Vagina (tissue), 2 donors: ENCODE measurements around the gene TBX18. TPM values are rescaled to one million over a fixed set of nuclear protein-coding genes. Genes with fewer than 3 reads are reported as not detected.

Source experiments
- DNase-seq, 2 donors: peaks; one replicate each; pipeline ENCODE4 v3.0.0-alpha.2; 2017; ENCODE audit errors: extremely low spot score in 2 of 2
- H3K27ac ChIP-seq: fragments of 200-600 bp; sonication (generic); one replicate; pipeline ENCODE4 v1.5.1; 2019
- H3K27me3 ChIP-seq: fragments of 200-600 bp; sonication (generic); one replicate; pipeline ENCODE4 v1.5.1; 2019
- H3K36me3 ChIP-seq, 2 donors: fragments of 200-600 bp; sonication (generic); one replicate each; pipeline ENCODE4 v1.5.1; 2017 to 2019
- H3K4me1 ChIP-seq: fragments of 200-600 bp; sonication (generic); one replicate; pipeline ENCODE4 v1.5.1; 2019
- H3K4me3 ChIP-seq, 2 donors: fragments of 200-600 bp; sonication (generic); 1 replicate in 1 of 2; 2 replicates in 1 of 2; pipeline ENCODE4 v1.5.1; 2016 to 2019
- H3K9me3 ChIP-seq: fragments of 200-600 bp; sonication (generic); one replicate; pipeline ENCODE4 v1.5.1; 2019
- POLR2A ChIP-seq, 2 donors: fragments of 450-650 bp; IDR thresholded peaks; one replicate each; pipeline ENCODE4 v1.6.1; 2017; ENCODE audit warnings: antibody characterized with exemption in 2 of 2, mild to moderate bottlenecking in 2 of 2, moderate library complexity in 2 of 2
- POLR2AphosphoS5 ChIP-seq, 2 donors: sonication (generic); formaldehyde crosslinking; IDR thresholded peaks; one replicate each; pipeline ENCODE4 v1.9.0; 2017; ENCODE audit warnings: antibody characterized with exemption in 2 of 2, mild to moderate bottlenecking in 2 of 2, low read depth in 1 of 2; ENCODE audit not compliant: insufficient read depth in 1 of 2
- intact Hi-C: fragments of 100-400 bp; cut with DNase I; formaldehyde crosslinking; loops from one replicate; pipeline ENCODE4 v1.15.1; 2023
- total RNA-seq: library from RNA; depleted of rRNA; stranded (reverse); fragments of >200 nt; gene quantifications from one replicate; pipeline ENCODE4 v1.2.3, GENCODE V29; 2016
- TF ChIP-seq, protein P1 (sequence below), 3 experiments: fragments of 450-650 bp in 2 of 3; fragments of 200-600 bp in 1 of 3; sonication (generic) in 1 of 3; IDR thresholded peaks; one replicate each; pipeline ENCODE4 v1.5.1; 2017 to 2019; ENCODE audit warnings: antibody characterized with exemption in 3 of 3, mild to moderate bottlenecking in 2 of 3, moderate library complexity in 2 of 3

Gene TBX18
- total RNA-seq, 1 donor from 2014 or later = 9.8 TPM

DNA sequence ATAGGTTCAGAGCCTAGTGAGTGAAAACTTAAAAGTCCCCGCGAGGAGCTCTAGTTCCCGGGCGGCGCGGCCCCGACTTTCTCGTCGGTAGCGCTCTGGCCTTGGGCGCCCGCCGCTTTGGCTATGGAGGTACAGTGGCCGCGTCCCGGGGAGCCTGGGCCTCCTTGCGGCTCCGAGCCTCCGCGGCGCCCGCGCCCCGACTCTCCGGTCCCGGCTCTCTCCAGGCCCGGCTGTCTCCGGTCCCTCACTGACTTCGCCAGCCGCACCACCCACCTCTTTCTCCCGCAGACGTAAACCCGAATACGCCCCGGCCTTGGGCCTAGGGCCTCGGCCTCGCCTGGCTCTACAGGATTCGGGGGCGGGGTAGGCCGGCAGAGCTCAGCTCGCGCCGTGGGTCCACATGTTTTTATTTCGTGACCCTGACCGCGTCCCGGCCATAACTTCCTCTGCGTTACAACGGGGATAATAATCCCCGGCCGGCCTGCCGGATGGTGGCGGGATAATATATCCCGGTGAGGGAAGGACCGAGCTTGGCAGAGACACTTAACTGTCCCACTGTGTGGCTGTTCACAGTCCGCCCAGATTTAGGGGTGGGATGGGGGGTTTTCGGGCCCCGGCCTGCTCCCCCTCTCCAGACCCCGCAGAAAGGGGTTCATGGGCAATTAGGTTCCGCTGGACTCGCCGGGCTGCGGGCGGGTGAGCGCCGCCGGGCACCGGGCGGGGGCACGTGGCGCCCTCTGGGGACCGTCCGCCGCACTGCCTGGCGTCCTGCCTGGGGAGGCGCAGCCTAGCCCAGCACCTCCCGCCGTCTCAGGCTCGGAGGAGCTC lies 10.0 kb upstream of the TBX18 start:
- Histone ChIP-seq H3K4me1 (peaks cover 20% of the 10 kb centered on the region), H3K9me3 (no peaks in the 10 kb centered on the region), H3K27ac (no peak overlapping the region), H3K27me3 (peaks cover 17% of the 10 kb centered on the region), H3K36me3 (no peaks in the 10 kb centered on the region), H3K4me3 (peak overlapping the region; percentile 29 to 45)
- TF ChIP-seq, protein P1, sequence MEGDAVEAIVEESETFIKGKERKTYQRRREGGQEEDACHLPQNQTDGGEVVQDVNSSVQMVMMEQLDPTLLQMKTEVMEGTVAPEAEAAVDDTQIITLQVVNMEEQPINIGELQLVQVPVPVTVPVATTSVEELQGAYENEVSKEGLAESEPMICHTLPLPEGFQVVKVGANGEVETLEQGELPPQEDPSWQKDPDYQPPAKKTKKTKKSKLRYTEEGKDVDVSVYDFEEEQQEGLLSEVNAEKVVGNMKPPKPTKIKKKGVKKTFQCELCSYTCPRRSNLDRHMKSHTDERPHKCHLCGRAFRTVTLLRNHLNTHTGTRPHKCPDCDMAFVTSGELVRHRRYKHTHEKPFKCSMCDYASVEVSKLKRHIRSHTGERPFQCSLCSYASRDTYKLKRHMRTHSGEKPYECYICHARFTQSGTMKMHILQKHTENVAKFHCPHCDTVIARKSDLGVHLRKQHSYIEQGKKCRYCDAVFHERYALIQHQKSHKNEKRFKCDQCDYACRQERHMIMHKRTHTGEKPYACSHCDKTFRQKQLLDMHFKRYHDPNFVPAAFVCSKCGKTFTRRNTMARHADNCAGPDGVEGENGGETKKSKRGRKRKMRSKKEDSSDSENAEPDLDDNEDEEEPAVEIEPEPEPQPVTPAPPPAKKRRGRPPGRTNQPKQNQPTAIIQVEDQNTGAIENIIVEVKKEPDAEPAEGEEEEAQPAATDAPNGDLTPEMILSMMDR (IDR thresholded peaks at IDR 0.05) = peak in 1 of 3 experiments; percentile 16
- no peak for TF ChIP-seq POLR2AphosphoS5 (IDR thresholded peaks at IDR 0.05; ENCODE audit: insufficient read depth in 1 of 2, low read depth in 1 of 2)
- intact Hi-C loops = no loop called here
- no peak for DNase-seq

DNA sequence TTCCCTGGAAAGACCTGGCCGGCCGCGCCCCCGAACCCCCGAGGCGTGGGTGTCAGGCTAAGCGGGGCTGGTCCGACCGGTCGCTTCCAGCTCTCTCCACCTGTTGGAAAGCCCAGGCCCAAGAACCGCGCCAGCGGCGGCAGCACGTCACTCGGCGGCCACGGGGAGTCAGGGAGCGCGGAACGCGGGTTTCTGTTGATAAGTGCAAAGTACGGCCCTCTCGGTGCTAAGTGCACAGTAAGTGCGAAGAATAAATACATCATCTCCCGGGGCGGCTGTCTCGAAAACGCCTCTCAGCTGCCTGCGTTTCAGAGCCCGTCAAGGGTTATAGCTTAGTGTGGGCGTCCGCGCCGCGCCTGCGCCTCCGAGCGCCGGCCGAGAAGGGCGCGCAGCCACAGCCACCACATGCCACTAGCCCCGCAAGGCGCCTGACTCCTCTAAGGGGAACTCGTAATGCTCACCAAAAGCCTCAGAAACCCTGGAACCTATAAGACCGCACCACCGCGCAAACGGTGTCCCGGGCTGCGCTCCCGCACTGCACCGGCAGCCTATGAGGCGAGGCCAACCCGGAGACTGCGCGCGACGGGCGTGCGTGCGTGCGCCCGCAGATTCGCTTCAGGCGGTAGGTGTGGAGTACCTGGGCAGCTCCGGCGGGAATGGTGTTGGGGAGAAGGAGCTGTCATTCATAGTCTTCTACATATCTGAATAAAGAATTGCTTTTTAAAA lies 9.2 kb upstream of the TBX18 start:
- H3K36me3 ChIP-seq = no peaks in the 10 kb centered on the region
- peaks cover 20% of the 10 kb centered on the region for H3K4me1 ChIP-seq
- no peak overlapping the region for H3K27ac ChIP-seq
- TF ChIP-seq, protein P1 (IDR thresholded peaks at IDR 0.05) = no peak
- TF ChIP-seq POLR2AphosphoS5 (IDR thresholded peaks at IDR 0.05; ENCODE audit: insufficient read depth in 1 of 2, low read depth in 1 of 2) (no peak), POLR2A (IDR thresholded peaks at IDR 0.05) (no peak)
- peaks cover 17% of the 10 kb centered on the region for H3K27me3 ChIP-seq
- no peaks in the 10 kb centered on the region for H3K9me3 ChIP-seq
- H3K4me3 ChIP-seq = peak overlapping the region; percentile 29 to 45
- no peak for DNase-seq
- intact Hi-C loops = no loop called here

DNA sequence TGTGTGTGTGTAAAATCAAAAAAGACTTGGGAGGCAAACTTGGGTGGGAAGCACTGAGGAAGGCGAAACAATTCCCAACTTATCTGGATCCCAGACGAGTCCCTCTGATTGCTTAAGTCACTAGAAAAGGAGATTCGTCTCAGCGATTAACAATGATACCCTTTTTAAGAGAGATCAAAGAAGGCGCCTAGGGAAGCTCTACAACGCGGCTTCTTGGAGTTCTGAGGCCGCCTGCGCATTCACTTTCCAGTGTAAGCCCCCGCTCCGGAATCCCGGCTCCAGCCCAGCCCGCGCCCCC lies 8.7 kb upstream of the TBX18 start:
- H3K4me1 ChIP-seq = peaks cover 20% of the 10 kb centered on the region
- H3K27ac ChIP-seq = no peak overlapping the region
- peaks cover 17% of the 10 kb centered on the region for H3K27me3 ChIP-seq
- peak overlapping the region; percentile 29 to 45 for H3K4me3 ChIP-seq
- intact Hi-C loops = no loop called here
- no peaks in the 10 kb centered on the region for H3K36me3 ChIP-seq
- TF ChIP-seq, protein P1 (IDR thresholded peaks at IDR 0.05) = no peak
- no peak for TF ChIP-seq POLR2AphosphoS5 (IDR thresholded peaks at IDR 0.05; ENCODE audit: insufficient read depth in 1 of 2, low read depth in 1 of 2)
- TF ChIP-seq POLR2A (IDR thresholded peaks at IDR 0.05) = no peak
- DNase-seq = no peak
- H3K9me3 ChIP-seq = no peaks in the 10 kb centered on the region

DNA sequence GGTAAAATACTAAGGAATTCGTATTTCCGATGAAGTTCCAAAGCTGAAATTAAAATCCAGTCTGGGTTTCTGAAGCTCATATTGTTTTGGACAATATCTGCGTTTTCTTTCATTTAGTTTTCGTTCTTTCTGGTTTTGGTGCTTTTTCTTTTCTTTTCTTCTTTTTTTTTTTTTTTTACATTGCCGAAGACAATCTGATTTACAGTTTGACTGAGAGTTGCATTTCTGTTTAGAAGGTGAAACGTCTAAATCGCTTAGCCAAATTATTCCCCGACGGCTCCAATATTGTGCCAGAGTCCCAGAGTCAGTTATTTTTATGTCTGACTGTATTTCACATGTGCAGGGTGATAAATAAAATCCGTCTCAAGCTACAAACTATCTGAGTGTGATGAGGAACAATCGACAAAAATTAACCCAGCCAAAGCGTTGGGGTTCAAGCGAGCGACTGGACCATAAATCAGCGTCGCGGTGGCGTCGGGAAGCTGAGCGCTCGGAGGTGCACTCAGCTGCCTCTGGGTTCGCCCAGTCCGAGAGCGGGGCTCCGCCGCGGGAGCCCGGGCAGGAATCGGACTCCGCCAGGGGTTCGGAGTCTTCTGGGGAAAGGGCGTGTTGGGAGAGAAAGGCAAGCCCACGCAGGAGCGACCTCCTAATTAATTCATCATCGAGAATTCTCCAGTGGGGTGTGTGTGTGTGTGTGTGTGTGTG lies 8.2 kb upstream of the TBX18 start:
- no peak for DNase-seq

More for the DNA sequence above, 8.2 kb upstream of the TBX18 start:
- Histone ChIP-seq H3K36me3 (no peaks in the 10 kb centered on the region), H3K27ac (no peak overlapping the region), H3K27me3 (peaks cover 17% of the 10 kb centered on the region), H3K4me1 (peaks cover 20% of the 10 kb centered on the region), H3K4me3 (no peak overlapping the region), H3K9me3 (no peaks in the 10 kb centered on the region)
- intact Hi-C loops = no loop called here
- TF ChIP-seq, protein P1 (IDR thresholded peaks at IDR 0.05) = no peak
- TF ChIP-seq POLR2AphosphoS5 (IDR thresholded peaks at IDR 0.05; ENCODE audit: insufficient read depth in 1 of 2, low read depth in 1 of 2) (no peak), POLR2A (IDR thresholded peaks at IDR 0.05) (no peak)
